Measurements from ENCODE around the gene NTRK2.

NTRK2 gene

DNA sequence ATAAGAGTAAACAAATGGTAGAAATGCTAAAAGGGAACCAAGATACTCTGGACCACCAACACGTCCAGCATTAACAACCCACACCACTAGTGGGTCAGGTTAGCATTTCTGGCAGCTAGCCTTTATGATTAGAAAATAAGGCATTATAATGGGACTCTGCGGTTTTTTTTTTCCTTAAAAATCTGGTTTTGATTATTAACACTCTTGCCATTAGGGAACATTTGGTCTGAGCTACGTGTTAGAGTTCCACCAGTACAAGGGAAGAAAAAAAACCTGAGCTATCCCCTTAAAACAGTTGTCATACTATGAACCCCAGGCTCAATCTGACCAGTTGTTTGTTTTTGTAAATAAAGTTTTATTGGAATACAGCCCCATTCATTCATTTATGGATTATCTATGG is 110.4 kb downstream of the NTRK2 start:
- no peak for DNase-seq (ENCODE audit: low read depth, low spot score)

DNA sequence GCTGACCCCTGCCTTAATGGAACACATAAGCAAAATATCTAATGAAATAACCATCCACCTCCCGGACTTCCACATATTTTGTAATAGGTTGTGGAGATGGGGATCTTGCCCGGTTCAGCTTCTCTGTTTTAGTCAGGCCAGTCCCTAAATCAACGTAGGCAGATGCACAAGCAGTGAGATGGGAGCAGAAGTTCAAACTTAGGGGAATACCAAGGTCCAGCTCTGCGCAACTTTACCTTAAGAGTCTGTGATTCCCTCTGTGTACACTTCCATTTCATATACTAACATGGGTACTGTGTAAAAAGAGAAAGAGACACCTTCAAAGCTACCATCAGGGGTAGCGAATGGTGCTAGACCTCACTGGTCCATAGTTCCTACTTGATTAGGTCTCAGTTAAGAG is 110.9 kb downstream of the NTRK2 start:
- DNase-seq (ENCODE audit: low read depth, low spot score) = no peak

GRCh38 chr9:84781458-84781857 is 111.9 kb downstream of the NTRK2 start:
- no peak for DNase-seq (ENCODE audit: low read depth, low spot score)

- no peak for DNase-seq (ENCODE audit: low read depth, low spot score)
Measured at GRCh38 chr9:84781931-84782866, 112.7 kb downstream of the NTRK2 start.

DNA sequence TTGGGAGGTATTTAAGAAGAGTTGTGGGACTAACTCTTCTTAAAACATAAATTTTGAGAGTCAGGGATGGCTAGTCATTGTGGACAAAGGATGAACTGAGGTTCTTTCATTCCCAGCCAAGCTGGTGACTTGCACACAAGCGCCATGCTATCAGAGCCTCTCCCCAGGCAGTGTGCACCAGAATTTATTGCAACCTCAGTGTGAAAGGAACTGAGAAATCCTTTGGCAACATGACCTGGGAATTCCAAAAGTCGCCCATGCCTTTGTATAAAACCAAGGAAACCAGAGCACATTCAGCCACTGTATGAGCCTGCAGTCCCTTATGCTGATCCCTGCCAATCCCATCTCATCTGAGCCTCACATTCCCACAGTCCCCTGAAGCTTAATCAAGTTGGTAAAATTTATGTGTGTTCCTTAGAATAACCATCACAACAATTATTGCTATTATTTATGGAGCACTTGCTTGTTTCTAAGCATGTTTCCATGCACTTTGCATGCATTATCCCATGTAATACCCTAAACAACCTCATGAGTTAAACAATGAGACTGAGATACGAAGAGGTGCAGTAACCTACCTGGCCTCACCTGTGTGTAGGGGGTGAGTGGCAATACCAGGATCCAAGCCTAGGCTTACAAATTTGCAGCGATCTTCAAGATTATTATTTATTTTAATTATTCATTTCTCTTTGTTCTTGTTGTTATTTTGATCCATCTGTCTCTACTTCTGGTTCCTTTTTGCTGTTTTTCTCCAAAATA is 116.4 kb downstream of the NTRK2 start:
- DNase-seq (ENCODE audit: low read depth, low spot score) = no peak

DNA sequence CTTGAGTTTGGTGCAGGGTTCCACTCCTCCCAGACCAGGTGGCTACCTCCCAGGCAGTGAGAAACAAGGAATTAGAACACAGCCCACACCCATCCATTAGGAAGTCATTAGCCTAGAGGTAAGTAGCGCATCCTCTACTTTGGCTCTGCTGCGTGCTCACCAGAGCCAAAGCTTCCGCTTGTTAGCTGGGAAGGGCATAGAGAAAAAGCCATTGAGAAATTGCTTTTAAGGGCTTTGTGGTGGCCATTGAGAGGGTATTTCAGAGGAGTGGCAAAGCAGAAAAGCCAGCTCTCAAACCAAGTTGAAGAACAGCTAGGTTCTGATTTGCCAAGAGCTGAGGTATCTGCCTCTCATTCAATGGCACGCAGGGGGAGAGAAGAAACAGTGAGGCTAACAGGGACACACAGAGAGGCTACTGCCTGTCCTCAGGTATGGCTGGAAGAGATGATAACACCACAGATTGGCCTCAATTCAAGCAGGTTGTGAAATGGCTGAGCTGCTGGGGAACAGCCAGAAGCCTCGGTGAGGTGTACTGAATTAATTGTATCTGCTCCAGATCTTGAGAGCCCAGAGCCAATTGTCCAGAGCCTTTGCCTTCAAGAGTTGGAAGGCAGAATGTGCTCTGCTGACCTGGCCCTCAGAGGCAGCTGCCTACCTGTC is 119.4 kb downstream of the NTRK2 start:
- no peak for DNase-seq (ENCODE audit: low read depth, low spot score)

DNA sequence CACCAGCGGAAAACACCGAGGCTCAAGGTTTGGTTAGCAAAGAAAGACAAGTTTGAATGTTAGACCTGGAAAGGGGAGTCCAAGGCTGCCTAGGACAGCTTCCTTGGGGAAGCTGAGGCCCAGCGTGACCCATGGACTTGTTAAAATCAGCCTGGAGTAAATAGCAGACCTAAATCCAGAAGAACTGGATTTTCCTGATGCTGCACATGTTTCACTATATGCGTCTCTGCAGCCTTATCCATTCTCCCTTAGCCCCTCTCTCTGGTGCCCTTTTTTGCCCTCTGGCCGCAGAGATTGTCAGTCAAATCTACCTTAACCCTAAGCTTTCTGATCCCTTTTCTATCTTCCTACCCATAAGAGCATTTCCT is 119.9 kb downstream of the NTRK2 start:
- DNase-seq (ENCODE audit: low read depth, low spot score) = no peak

DNA sequence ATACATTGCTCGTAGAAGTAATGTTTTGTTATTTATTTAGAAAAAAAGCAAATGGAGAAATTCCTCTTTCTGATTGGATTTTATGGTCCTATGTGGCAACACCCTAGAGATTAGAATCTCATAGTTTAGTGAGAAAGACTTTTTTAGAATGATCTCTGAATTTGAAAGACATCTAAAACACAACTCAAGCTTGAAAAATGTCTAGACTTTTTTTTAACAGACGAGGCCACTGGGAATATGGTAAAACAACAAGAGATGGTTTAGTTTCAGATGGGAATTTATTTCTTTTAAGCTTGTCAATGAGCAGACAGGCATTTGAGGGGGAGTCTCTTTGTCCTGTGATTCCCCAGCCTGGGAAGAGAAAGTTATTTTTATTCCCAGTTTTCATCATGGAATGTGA is 122.1 kb downstream of the NTRK2 start:
- no peak for DNase-seq (ENCODE audit: low read depth, low spot score)

DNA sequence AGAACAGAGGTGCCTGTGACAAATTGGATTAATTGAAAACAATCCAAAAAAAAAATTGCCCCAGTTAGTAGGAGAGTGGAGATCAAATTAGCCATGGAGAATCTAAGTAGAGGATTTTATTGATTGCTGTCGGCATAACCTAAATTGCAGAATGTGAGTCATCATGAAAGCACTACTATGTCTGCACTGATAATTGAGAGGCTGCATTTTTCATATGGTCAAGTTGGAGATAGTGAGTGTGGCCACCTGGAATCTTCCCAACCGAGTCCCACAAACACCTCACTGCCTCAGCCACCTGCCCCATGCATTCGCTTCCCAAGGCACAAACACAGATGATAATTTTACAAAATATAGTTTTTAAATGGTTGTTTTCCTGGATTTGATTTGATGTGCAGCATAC is 123.7 kb downstream of the NTRK2 start:
- DNase-seq (ENCODE audit: low read depth, low spot score) = no peak

- DNase-seq (ENCODE audit: low read depth, low spot score) = no peak
Measured at GRCh38 chr9:84794981-84795637, 125.6 kb downstream of the NTRK2 start.

DNA sequence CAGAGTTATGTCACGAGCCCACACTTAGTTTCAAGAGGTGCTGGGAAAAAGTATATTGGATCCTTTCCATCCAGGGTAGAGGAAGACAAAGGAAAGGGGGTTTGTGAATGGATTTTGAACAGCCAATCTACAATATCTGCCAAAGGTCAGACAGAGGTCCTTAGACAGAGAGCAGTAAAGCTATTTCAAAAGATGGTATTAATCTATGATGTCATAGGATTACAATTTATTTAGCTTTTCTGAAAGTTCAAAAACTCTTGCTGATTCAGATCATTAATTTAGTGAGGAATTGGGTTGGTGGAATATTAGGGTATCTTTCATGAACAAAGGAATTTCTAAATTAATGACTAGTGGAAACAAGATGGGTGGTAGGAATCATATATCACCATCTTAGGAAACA is 126.9 kb downstream of the NTRK2 start:
- DNase-seq (ENCODE audit: low read depth, low spot score) = no peak

DNA sequence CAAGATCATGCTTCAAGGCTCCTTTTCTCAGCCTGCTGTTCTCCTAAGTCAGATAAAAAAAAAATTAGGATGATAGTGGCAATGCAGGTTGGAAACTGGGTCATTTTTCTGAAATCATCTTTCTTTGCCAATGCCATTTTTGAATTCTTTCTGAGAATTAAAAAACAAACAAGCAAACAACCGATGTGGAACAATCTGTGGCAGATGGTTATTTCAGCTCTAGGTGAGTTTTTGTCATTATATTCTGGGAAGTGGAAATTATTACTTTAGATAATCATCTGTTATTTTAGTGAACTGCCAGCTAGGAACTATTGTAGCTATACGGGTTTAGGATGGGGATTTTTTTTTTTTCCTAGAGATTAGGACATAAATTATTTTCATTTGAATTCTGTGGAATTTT is 129.7 kb downstream of the NTRK2 start:
- no peak for DNase-seq (ENCODE audit: low read depth, low spot score)

- no peak for DNase-seq (ENCODE audit: low read depth, low spot score)
Measured at GRCh38 chr9:84804951-84805694, 135.6 kb downstream of the NTRK2 start.

- no peak for DNase-seq (ENCODE audit: low read depth, low spot score)
Measured at GRCh38 chr9:84807431-84807830, 137.9 kb downstream of the NTRK2 start.

- DNase-seq (ENCODE audit: low read depth, low spot score) = no peak
Measured at GRCh38 chr9:84807870-84808390, 138.4 kb downstream of the NTRK2 start.

DNA sequence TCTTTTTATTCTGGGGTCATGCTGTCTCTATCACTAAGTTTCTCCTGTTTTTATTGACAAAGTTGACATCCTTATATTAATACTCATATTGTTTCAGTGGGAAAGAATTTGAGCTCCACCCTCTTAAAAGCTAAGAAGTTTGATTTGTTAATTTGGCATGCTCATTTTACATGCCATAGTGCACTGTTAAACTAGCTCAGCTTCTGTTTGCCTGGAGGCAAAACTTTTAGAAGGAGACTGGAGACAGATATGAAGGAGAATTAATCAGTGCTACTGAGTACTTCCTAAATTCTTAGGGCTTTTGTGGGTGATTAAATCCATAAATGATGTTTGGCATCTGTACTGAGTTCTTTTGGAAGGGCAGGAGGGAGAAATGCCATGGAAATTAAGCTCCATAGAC is 138.9 kb downstream of the NTRK2 start:
- DNase-seq (ENCODE audit: low read depth, low spot score) = no peak

DNA sequence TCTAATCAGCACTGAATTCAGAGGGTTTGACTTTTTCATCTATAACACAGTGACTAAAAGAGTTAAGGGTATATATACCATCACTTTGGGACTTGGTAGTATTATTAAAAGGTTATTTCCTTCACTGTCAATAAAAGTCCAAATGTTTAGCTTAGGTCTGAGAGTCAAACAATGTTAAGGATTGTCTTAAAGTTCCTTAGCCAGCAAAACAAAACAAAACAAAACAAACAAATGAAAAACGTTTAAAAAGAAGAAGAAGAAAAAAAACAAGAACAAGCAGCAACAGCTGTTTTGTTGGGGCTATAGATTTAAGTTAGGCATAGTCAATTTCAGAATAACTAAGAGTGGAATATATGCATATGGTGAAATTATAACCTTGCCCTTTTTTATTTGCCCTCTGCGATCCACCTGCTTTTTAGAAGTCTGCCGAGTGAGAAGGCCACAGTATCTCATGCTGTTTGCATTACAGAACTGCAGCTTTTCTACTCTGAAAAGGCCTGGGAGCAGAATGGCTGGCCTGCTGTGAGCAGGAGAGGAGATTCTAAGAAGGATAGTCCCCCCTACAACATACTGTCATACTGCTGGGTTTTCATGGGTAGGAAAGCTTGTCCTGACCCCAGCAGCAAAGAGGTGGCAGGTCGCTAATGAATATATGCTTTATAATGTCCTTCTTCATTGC is 141.7 kb downstream of the NTRK2 start:
- no peak for DNase-seq (ENCODE audit: low read depth, low spot score)

GRCh38 chr9:84811751-84812074 is 142.2 kb downstream of the NTRK2 start:
- DNase-seq (ENCODE audit: low read depth, low spot score) = no peak

DNA sequence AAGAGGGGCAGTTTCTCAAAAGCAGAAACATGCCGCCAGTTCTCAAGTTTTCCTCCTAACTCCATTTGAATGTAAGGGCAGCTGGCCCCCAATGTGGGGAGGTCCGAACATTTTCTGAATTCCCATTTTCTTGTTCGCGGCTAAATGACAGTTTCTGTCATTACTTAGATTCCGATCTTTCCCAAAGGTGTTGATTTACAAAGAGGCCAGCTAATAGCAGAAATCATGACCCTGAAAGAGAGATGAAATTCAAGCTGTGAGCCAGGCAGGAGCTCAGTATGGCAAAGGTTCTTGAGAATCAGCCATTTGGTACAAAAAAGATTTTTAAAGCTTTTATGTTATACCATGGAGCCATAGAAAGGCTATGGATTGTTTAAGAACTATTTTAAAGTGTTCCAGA is 142.8 kb downstream of the NTRK2 start:
- DNase-seq (ENCODE audit: low read depth, low spot score) = no peak

DNA sequence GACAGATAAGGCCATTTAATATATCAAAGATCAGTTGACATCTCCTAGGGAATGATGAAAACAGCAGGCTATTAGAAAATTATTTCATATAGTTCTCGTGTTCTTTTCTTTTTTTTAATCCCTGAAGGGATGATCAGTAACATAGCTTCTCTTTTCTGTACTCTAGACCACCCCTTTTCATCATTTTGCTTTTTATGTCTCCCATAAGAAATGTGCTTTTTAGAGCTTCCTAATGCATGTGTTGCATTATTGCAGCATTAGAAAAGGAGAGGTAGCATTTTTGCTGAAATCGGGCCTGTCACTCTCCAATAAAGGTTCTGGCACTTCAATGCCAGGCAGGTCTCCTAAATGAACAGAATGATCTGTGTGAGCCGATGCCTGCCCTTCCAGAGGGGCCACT is 143.3 kb downstream of the NTRK2 start:
- no peak for DNase-seq (ENCODE audit: low read depth, low spot score)

- DNase-seq (ENCODE audit: low read depth, low spot score) = no peak
Measured at GRCh38 chr9:84815554-84815953, 146.0 kb downstream of the NTRK2 start.

All from activated naive CD8-positive, alpha-beta T cell treated with anti-CD3 and anti-CD28 coated beads, Interleukin-2, amount 50 U/mL, for 16 hours (primary cell).